Liver (tissue), 3 donors: ENCODE measurements around the gene DYSF.

ENCODE experiments used
- ATF3 ChIP-seq: IDR thresholded peaks from 2 replicates; pipeline ENCODE4 v1.6.1; 2016; ENCODE audit warnings: antibody characterized with exemption
- MAX ChIP-seq: IDR thresholded peaks from 2 replicates; pipeline ENCODE4 v1.6.1; 2016; ENCODE audit warnings: antibody characterized with exemption
- SP1 ChIP-seq: IDR thresholded peaks from 2 replicates; pipeline ENCODE4 v1.6.1; 2018; ENCODE audit warnings: antibody characterized with exemption, mild to moderate bottlenecking
- TAF1 ChIP-seq: conservative IDR thresholded peaks from 2 replicates; pipeline ENCODE4 v1.6.1; 2016; ENCODE audit warnings: antibody characterized with exemption, mild to moderate bottlenecking
- YY1 ChIP-seq: IDR thresholded peaks from 2 replicates; pipeline ENCODE4 v1.6.1; 2016; ENCODE audit warnings: antibody characterized with exemption, mild to moderate bottlenecking
- TF ChIP-seq, protein P1 (sequence below): IDR thresholded peaks from 2 replicates; pipeline ENCODE4 v1.6.1; 2016; ENCODE audit warnings: antibody characterized with exemption, mild to moderate bottlenecking
- TF ChIP-seq, protein P2 (sequence below): fragments of 150-350 bp; IDR thresholded peaks from 2 replicates; pipeline ENCODE4 v1.5.1; 2017; ENCODE audit warnings: improper control_type of control experiment, low read depth, low read length; ENCODE audit not compliant: missing input control
- TF ChIP-seq, protein P3 (sequence below): IDR thresholded peaks from 2 replicates; pipeline ENCODE4 v1.6.1; 2016; ENCODE audit warnings: antibody characterized with exemption
- donor health status: healthy.
- donor health status: healthy.

DNA sequence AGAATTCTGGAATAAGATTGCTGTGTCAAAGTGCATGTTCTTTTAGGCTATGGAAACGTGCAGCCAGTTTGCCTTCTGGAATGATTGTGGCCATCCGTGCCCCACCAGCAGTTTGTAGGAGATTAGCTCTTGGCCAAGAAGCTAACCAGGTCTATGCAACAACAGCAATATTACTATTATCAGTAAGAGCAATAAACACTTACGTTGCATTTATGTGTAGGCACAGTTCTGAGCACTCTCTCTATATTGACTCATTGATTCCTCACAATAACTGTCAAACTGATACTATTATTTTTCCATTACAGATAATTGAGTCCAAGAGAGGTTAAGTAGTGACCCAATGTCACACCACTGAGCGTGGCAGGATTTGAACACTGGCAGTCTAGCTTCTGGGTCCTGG lies 186.4 kb downstream of the DYSF start:
- TF ChIP-seq, protein P1, sequence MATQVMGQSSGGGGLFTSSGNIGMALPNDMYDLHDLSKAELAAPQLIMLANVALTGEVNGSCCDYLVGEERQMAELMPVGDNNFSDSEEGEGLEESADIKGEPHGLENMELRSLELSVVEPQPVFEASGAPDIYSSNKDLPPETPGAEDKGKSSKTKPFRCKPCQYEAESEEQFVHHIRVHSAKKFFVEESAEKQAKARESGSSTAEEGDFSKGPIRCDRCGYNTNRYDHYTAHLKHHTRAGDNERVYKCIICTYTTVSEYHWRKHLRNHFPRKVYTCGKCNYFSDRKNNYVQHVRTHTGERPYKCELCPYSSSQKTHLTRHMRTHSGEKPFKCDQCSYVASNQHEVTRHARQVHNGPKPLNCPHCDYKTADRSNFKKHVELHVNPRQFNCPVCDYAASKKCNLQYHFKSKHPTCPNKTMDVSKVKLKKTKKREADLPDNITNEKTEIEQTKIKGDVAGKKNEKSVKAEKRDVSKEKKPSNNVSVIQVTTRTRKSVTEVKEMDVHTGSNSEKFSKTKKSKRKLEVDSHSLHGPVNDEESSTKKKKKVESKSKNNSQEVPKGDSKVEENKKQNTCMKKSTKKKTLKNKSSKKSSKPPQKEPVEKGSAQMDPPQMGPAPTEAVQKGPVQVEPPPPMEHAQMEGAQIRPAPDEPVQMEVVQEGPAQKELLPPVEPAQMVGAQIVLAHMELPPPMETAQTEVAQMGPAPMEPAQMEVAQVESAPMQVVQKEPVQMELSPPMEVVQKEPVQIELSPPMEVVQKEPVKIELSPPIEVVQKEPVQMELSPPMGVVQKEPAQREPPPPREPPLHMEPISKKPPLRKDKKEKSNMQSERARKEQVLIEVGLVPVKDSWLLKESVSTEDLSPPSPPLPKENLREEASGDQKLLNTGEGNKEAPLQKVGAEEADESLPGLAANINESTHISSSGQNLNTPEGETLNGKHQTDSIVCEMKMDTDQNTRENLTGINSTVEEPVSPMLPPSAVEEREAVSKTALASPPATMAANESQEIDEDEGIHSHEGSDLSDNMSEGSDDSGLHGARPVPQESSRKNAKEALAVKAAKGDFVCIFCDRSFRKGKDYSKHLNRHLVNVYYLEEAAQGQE, result no peak
- TF ChIP-seq, protein P2, sequence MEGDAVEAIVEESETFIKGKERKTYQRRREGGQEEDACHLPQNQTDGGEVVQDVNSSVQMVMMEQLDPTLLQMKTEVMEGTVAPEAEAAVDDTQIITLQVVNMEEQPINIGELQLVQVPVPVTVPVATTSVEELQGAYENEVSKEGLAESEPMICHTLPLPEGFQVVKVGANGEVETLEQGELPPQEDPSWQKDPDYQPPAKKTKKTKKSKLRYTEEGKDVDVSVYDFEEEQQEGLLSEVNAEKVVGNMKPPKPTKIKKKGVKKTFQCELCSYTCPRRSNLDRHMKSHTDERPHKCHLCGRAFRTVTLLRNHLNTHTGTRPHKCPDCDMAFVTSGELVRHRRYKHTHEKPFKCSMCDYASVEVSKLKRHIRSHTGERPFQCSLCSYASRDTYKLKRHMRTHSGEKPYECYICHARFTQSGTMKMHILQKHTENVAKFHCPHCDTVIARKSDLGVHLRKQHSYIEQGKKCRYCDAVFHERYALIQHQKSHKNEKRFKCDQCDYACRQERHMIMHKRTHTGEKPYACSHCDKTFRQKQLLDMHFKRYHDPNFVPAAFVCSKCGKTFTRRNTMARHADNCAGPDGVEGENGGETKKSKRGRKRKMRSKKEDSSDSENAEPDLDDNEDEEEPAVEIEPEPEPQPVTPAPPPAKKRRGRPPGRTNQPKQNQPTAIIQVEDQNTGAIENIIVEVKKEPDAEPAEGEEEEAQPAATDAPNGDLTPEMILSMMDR, result no peak
- TF ChIP-seq TAF1 (no peak), YY1 (no peak), SP1 (no peak), MAX (no peak), ATF3 (no peak)
- TF ChIP-seq, protein P3, sequence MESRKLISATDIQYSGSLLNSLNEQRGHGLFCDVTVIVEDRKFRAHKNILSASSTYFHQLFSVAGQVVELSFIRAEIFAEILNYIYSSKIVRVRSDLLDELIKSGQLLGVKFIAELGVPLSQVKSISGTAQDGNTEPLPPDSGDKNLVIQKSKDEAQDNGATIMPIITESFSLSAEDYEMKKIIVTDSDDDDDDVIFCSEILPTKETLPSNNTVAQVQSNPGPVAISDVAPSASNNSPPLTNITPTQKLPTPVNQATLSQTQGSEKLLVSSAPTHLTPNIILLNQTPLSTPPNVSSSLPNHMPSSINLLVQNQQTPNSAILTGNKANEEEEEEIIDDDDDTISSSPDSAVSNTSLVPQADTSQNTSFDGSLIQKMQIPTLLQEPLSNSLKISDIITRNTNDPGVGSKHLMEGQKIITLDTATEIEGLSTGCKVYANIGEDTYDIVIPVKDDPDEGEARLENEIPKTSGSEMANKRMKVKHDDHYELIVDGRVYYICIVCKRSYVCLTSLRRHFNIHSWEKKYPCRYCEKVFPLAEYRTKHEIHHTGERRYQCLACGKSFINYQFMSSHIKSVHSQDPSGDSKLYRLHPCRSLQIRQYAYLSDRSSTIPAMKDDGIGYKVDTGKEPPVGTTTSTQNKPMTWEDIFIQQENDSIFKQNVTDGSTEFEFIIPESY, result no peak
